Nephron progenitor cell (in vitro differentiated cells): ENCODE results near the gene PSMD11.
A peak's percentile ranks its signal among the peaks of the same experiment; 100 is the strongest.
"Not testable (repeated sequence)": the region's sequence is repeated elsewhere in the genome, so short reads cannot be mapped to it uniquely, and the experiment has no call there.

Experiments used
- DNase-seq: peaks from one replicate; pipeline ENCODE4 v3.0.0; 2021
- H3K27ac Mint-ChIP-seq: 2 replicates; pipeline ENCODE4 v1.8.0; 2021; ENCODE audit warnings: mild to moderate bottlenecking, moderate library complexity, mixed read lengths
- H3K27me3 Mint-ChIP-seq: 2 replicates; pipeline ENCODE4 v1.8.0; 2021; ENCODE audit warnings: mild to moderate bottlenecking, low read depth, mixed read lengths; ENCODE audit not compliant: poor library complexity
- H3K36me3 Mint-ChIP-seq: 2 replicates; pipeline ENCODE4 v1.8.0; 2021; ENCODE audit warnings: low read depth, mixed read lengths
- H3K4me1 Mint-ChIP-seq: 2 replicates; pipeline ENCODE4 v1.8.0; 2021; ENCODE audit warnings: mixed read lengths
- H3K4me3 Mint-ChIP-seq: 2 replicates; pipeline ENCODE4 v1.8.0; 2021; ENCODE audit warnings: mild to moderate bottlenecking, moderate library complexity, mixed read lengths
- H3K9me3 Mint-ChIP-seq: 2 replicates; pipeline ENCODE4 v1.8.0; 2021; ENCODE audit warnings: mild to moderate bottlenecking, moderate library complexity, mixed read lengths
- TF ChIP-seq, protein P1 (sequence below): fragments of 200-600 bp; sonication (generic); IDR thresholded peaks from 2 replicates; pipeline ENCODE4 v1.5.0; 2021; ENCODE audit warnings: antibody characterized with exemption

The PSMD11 gene

DNA sequence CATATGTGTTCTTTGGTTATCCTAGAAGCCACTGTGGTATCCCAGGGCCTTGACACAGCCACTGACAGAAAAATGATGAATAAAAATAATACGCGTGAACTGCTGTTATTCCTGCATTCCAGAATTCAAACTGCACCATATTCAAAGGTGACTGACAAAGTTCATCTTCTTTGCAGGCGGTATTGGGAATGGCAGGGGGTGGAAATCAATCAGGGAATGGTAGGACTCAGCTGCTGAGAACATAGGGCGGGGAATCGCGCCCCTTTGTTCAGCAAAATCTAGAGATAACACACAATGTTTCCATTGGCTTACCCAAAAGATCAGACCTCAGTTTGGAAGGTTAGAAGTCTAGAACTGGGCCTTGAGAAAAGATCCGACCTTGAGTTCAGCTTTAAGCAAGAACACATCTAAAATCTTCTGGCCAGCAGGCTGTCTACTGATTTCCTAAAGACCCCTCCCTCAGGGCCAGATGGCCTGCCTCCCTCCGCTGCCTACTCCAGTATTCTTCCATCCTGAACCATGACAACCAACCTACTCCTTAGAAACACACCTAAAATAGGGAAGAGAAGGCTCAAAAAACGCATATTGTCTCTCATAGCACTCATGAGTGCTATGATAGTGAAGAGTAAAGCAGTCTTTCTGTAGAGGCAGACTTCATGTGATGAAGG, 76.6 kb downstream of the PSMD11 start:
- Mint-ChIP-seq H3K36me3 (no peaks in the 10 kb centered on the region), H3K4me3 (peak overlapping the region; percentile 85), H3K27ac (no peak overlapping the region), H3K4me1 (peaks cover 71% of the 10 kb centered on the region), H3K27me3 (no peaks in the 10 kb centered on the region), H3K9me3 (no peaks in the 10 kb centered on the region)
- TF ChIP-seq, protein P1, sequence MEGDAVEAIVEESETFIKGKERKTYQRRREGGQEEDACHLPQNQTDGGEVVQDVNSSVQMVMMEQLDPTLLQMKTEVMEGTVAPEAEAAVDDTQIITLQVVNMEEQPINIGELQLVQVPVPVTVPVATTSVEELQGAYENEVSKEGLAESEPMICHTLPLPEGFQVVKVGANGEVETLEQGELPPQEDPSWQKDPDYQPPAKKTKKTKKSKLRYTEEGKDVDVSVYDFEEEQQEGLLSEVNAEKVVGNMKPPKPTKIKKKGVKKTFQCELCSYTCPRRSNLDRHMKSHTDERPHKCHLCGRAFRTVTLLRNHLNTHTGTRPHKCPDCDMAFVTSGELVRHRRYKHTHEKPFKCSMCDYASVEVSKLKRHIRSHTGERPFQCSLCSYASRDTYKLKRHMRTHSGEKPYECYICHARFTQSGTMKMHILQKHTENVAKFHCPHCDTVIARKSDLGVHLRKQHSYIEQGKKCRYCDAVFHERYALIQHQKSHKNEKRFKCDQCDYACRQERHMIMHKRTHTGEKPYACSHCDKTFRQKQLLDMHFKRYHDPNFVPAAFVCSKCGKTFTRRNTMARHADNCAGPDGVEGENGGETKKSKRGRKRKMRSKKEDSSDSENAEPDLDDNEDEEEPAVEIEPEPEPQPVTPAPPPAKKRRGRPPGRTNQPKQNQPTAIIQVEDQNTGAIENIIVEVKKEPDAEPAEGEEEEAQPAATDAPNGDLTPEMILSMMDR = no peak
- no peak for DNase-seq

DNA sequence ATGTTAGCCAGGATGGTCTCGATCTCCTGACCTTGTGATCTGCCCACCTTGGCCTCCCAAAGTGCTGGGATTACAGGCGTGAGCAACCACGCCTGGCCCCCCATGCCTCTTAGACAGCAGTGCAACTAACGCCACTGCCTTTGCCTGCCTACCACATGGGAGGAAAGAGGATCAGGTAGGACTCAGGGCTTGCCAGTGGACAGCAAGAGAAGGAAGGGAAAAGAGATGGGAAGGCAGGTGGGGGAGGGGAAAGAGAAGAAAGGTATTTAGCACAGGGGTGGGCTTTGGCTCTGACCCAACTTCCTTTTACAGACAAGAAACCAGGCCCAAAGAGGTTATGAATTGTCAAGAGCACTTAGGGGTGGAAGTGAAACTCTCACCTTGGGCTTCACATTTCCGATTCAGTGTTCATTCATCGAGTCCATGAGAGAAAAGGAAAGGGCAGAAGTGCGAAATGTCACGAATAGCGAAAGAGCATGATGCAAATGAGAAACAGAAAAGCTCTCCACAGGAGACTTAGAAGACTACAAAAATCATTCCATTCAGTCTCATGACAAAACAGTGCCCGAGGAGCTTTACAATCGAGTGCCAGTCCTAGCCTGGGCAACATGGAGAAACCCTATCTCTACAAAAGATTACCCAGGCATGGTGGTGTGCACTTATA, 78.8 kb downstream of the PSMD11 start:
- TF ChIP-seq, protein P1 = no peak
- no peak overlapping the region for H3K27ac Mint-ChIP-seq
- no peak for DNase-seq

DNA sequence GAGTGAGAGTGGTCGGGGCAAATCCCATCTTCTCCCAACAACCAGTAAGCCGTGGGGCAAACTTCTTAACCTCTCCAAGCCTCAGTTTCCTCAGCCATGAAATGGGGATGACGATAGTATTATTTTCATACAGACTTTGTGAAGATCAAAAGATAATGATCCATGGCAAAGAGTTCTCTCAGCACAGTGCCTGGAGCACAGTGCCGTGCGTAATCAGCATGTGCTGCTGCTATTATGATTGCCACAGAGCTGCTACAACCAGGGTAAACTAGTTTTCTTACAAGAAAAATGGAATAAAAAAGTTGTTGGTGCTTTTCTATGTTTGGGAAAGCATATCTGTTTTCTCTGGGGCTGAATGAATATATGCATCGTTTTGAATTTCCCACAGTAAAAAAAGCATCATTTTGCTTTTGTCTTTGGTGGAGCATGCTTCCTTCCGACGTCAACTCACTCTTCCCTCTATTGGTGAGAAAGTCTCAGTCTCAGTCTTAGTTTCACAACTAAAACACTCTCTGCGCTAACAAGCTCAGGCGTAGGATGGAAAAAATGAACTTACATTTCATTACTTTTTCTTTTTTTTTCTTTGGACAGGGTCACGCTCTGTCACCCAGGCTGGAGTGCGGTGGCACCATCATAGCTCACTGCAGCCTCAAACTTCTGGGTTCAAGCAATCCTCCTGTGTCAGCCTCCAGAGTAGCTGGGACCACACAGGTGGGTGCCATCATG, 79.7 kb downstream of the PSMD11 start:
- Mint-ChIP-seq H3K27ac (no peak overlapping the region), H3K36me3 (no peaks in the 10 kb centered on the region), H3K27me3 (no peaks in the 10 kb centered on the region)

More for the DNA sequence above, 78.8 kb downstream of the PSMD11 start:
- Mint-ChIP-seq H3K9me3 (no peaks in the 10 kb centered on the region), H3K27me3 (no peaks in the 10 kb centered on the region), H3K4me3 (no peak overlapping the region), H3K36me3 (no peaks in the 10 kb centered on the region), H3K4me1 (peaks cover 48% of the 10 kb centered on the region)

DNA sequence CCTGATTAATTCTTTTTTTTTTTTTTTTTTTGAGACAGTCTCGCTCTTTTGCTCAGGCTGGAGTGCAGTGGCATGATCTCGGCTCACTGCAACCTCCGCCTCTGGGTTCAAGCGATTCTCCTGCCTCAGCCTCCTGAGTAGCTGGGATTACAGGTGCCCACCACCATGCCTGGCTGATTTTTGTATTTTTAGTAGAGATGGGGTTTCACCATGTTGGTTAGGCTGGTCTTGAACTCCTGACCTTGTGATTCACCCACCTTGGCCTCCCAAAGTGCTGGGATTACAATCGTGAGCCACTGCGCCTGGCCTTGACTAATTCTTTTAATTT, 80.2 kb downstream of the PSMD11 start:
- peaks cover 36% of the 10 kb centered on the region for H3K4me1 Mint-ChIP-seq
- not testable (repeated sequence) for DNase-seq, H3K4me3 Mint-ChIP-seq, H3K9me3 Mint-ChIP-seq, H3K36me3 Mint-ChIP-seq, H3K27me3 Mint-ChIP-seq, H3K27ac Mint-ChIP-seq

More for the DNA sequence above, 79.7 kb downstream of the PSMD11 start:
- TF ChIP-seq, protein P1 = no peak
- Mint-ChIP-seq H3K9me3 (no peaks in the 10 kb centered on the region), H3K4me3 (no peak overlapping the region), H3K4me1 (peaks cover 40% of the 10 kb centered on the region)
- no peak for DNase-seq

DNA sequence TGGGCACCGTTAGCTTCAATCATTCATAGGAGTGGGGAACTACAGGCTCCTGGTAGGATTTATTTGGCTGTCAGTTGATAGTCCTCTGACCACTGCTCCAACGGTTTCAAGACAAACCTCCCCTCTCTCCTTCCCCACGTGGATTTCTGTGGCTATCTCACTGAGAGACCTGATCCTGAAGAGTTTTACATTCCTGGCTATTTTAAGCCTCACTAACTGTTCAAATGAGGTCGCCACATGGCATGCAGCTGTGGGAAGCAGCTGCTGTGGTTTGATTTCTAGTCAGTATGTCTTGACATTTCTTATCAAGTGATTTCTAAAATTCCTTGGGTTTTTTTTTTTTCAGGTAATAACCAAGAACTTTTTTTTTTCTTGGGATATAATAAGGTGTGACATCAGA, 80.8 kb downstream of the PSMD11 start:
- no peaks in the 10 kb centered on the region for H3K36me3 Mint-ChIP-seq
- H3K4me1 Mint-ChIP-seq = peaks cover 30% of the 10 kb centered on the region
- no peaks in the 10 kb centered on the region for H3K27me3 Mint-ChIP-seq
- H3K9me3 Mint-ChIP-seq = no peaks in the 10 kb centered on the region
- no peak overlapping the region for H3K4me3 Mint-ChIP-seq
- DNase-seq = no peak
- TF ChIP-seq, protein P1 = no peak
- H3K27ac Mint-ChIP-seq = no peak overlapping the region

DNA sequence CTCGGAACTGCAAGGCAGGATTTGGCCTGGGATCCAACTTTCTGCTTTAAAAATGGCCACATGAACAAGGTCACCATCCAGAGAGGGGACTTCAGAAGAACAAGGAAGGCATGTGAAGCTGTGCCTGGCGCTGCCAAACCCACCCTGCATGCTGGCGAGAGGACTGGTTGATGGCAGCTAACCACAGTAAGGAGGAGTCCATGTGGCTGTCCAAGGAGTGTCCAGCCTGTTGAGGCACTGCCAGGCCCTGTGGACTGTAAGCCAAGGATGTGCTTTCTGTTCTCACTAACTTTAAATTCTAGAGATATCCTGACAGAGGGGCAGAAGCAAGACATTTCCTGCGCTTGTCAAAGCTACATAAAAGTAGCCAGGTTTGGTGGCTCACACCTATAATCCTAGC, 82.8 kb downstream of the PSMD11 start:
- Mint-ChIP-seq H3K27me3 (peaks cover 2% of the 10 kb centered on the region), H3K36me3 (no peaks in the 10 kb centered on the region), H3K4me1 (peaks cover 17% of the 10 kb centered on the region), H3K27ac (no peak overlapping the region), H3K4me3 (no peak overlapping the region), H3K9me3 (no peaks in the 10 kb centered on the region)
- TF ChIP-seq, protein P1 = no peak
- no peak for DNase-seq
